ENCODE measurements around the gene CHEK1. TPM values are rescaled to one million over a fixed set of nuclear protein-coding genes. Genes with fewer than 3 reads are reported as not detected.

Gene CHEK1
- total RNA-seq, 1 experiment from 2014 or later: 111 TPM

- H3K9me3 Mint-ChIP-seq: no peaks in the 10 kb centered on the region
- no peak for DNase-seq (ENCODE audit: low spot score)
- ATAC-seq: no peak
- no peak overlapping the region for H3K4me3 Mint-ChIP-seq
- H3K4me1 Mint-ChIP-seq: no peaks in the 10 kb centered on the region
- ChIA-PET CTCF (no interaction called here), POLR2A (interaction anchor here (1.0 kb wide), 1 partner anchor 10 kb away, joined by 3 read pairs; no protein-coding TSS in a partner anchor)
- peaks cover 64% of the 10 kb centered on the region for H3K36me3 Mint-ChIP-seq
- no peak overlapping the region for H3K27ac Mint-ChIP-seq
- no peak for TF ChIP-seq FOXJ3 (CRISPR knock-in tag; IDR thresholded peaks at IDR 0.05; ENCODE audit: borderline replicate concordance)
- no peak for TF ChIP-seq MYBL2 (CRISPR knock-in tag; IDR thresholded peaks at IDR 0.05)
- no peak for TF ChIP-seq GRHL2 (CRISPR knock-in tag; IDR thresholded peaks at IDR 0.05; ENCODE audit: insufficient replicate concordance, severe bottlenecking)
- no peak for TF ChIP-seq PRDM15 (CRISPR knock-in tag; IDR thresholded peaks at IDR 0.05)
- TF ChIP-seq PRRX2 (CRISPR knock-in tag; IDR thresholded peaks at IDR 0.05): no peak
- TF ChIP-seq OVOL2 (CRISPR knock-in tag; IDR thresholded peaks at IDR 0.05; ENCODE audit: borderline replicate concordance): no peak
- TF ChIP-seq RELA (CRISPR knock-in tag; IDR thresholded peaks at IDR 0.05; ENCODE audit: borderline replicate concordance): no peak
- TF ChIP-seq GABPB1 (CRISPR knock-in tag; IDR thresholded peaks at IDR 0.05): no peak
- no peaks in the 10 kb centered on the region for H3K27me3 Mint-ChIP-seq (ENCODE audit: low read depth)
Observed at GRCh38 chr11:125579811-125580210, 45.2 kb upstream of the CHEK1 start.

GRCh38 chr11:125583496-125583895 is 41.5 kb upstream of the CHEK1 start:
- Mint-ChIP-seq H3K4me3 (no peak overlapping the region), H3K27ac (no peak overlapping the region), H3K4me1 (0 out of 2 replicates have a peak, but pooled peaks cover 3% of the 10 kb centered on the region), H3K9me3 (no peaks in the 10 kb centered on the region), H3K27me3 (ENCODE audit: low read depth) (no peaks in the 10 kb centered on the region), H3K36me3 (peaks cover 40% of the 10 kb centered on the region)
- DNase-seq (ENCODE audit: low spot score) (no peak), ATAC-seq (no peak)
- ChIA-PET POLR2A (interaction anchor here (0.6 to 1.3 kb wide), 2 partner anchors 9 to 187 kb away, joined by 3 to 4 read pairs; partner anchors contain the start of gene STT3A), CTCF (no interaction called here)
- TF ChIP-seq FOXP1 (CRISPR knock-in tag; IDR thresholded peaks at IDR 0.05; ENCODE audit: borderline replicate concordance) (no peak), E2F4 (CRISPR knock-in tag; IDR thresholded peaks at IDR 0.05; ENCODE audit: borderline replicate concordance, low read depth) (no peak), ZNF425 (CRISPR knock-in tag; conservative IDR thresholded peaks at IDR 0.05) (no peak), ZNF219 (CRISPR knock-in tag; IDR thresholded peaks at IDR 0.05; ENCODE audit: borderline replicate concordance) (no peak), SOX15 (CRISPR knock-in tag; IDR thresholded peaks at IDR 0.05) (no peak), GTF2I (CRISPR knock-in tag; conservative IDR thresholded peaks at IDR 0.05) (no peak), ZNF121 (CRISPR knock-in tag; IDR thresholded peaks at IDR 0.05) (no peak), RORB (CRISPR knock-in tag; IDR thresholded peaks at IDR 0.05) (no peak), NFATC4 (CRISPR knock-in tag; IDR thresholded peaks at IDR 0.05) (no peak), FOXJ3 (CRISPR knock-in tag; IDR thresholded peaks at IDR 0.05; ENCODE audit: borderline replicate concordance) (no peak), E2F1 (CRISPR knock-in tag; IDR thresholded peaks at IDR 0.05) (no peak), USF2 (CRISPR knock-in tag; IDR thresholded peaks at IDR 0.05) (no peak), ZNF138 (CRISPR knock-in tag; conservative IDR thresholded peaks at IDR 0.05) (no peak), USF1 (CRISPR knock-in tag; IDR thresholded peaks at IDR 0.05) (no peak), ATF1 (CRISPR knock-in tag; IDR thresholded peaks at IDR 0.05) (no peak), AR (CRISPR knock-in tag; IDR thresholded peaks at IDR 0.05) (no peak), SMAD4 (CRISPR knock-in tag; IDR thresholded peaks at IDR 0.05) (no peak)

Data from WTC11 (cell line).